Esophagus squamous epithelium (tissue), 4 donors: ENCODE results near the gene XIRP2.

Experiments used
- CTCF ChIP-seq, 6 experiments: fragments of 450-650 bp in 4 of 6; fragments of 200-600 bp in 2 of 6; sonication (generic) in 2 of 6; IDR thresholded peaks; one replicate each; pipeline ENCODE4 v1.5.1; 2016 to 2019; ENCODE audit warnings: antibody characterized with exemption in 6 of 6, mild to moderate bottlenecking in 4 of 6, moderate library complexity in 4 of 6
- POLR2A ChIP-seq, 4 donors: fragments of 450-650 bp; IDR thresholded peaks; one replicate each; pipeline ENCODE4 v1.6.1; 2017; ENCODE audit warnings: antibody characterized with exemption in 4 of 4, mild to moderate bottlenecking in 4 of 4, moderate library complexity in 3 of 4

GRCh38 chr2:167190053-167190452, 301.8 kb downstream of the XIRP2 start:
- TF ChIP-seq CTCF (IDR thresholded peaks at IDR 0.05) (no peak), POLR2A (IDR thresholded peaks at IDR 0.05) (no peak)
